Small intestine (tissue), 7 donors: ENCODE data around the gene PCDHGA5. TPM values are rescaled to one million over a fixed set of nuclear protein-coding genes. Genes with fewer than 3 reads are reported as not detected.
"Not testable (repeated sequence)": the region's sequence is repeated elsewhere in the genome, so short reads cannot be mapped to it uniquely, and the experiment has no call there.

Source experiments
- DNase-seq, 2 donors: peaks; one replicate each; pipeline versions ENCODE4 v3.0.0 to v3.0.0-alpha.2; 2013
- FAIRE-seq: peaks from 2 replicates; lab custom pipeline; 2012; peaks lifted over from hg19 to GRCh38; lab: Jason Lieb, UNC
- H3K27ac ChIP-seq, 3 donors: one replicate each; pipeline ENCODE4 v1.5.1; 2013; ENCODE audit warnings: low read length in 2 of 3, mild to moderate bottlenecking in 2 of 3, control low read depth in 1 of 3, inconsistent platforms in 1 of 3, low read depth in 1 of 3, moderate library complexity in 1 of 3
- H3K27me3 ChIP-seq, 3 donors: one replicate each; pipeline ENCODE4 v1.6.1; 2013; ENCODE audit warnings: low read length in 3 of 3, inconsistent platforms in 1 of 3; ENCODE audit not compliant: control insufficient read depth in 3 of 3, insufficient read depth in 3 of 3
- H3K36me3 ChIP-seq, 3 donors: one replicate each; pipeline ENCODE4 v1.6.1; 2013; ENCODE audit warnings: low read length in 3 of 3, inconsistent platforms in 1 of 3, low read depth in 1 of 3, mild to moderate bottlenecking in 1 of 3, moderate library complexity in 1 of 3; ENCODE audit not compliant: control insufficient read depth in 3 of 3, insufficient read depth in 2 of 3
- H3K4me1 ChIP-seq, 3 donors: one replicate each; pipeline ENCODE4 v1.6.1; 2013; ENCODE audit warnings: low read length in 2 of 3, inconsistent platforms in 1 of 3, low read depth in 1 of 3, mild to moderate bottlenecking in 1 of 3, moderate library complexity in 1 of 3; ENCODE audit not compliant: control insufficient read depth in 3 of 3, insufficient read depth in 2 of 3
- H3K4me3 ChIP-seq, 3 donors: one replicate each; pipeline ENCODE4 v1.5.1; 2013; ENCODE audit warnings: low read length in 3 of 3, control low read depth in 1 of 3, inconsistent platforms in 1 of 3, low read depth in 1 of 3, mild to moderate bottlenecking in 1 of 3, moderate library complexity in 1 of 3
- H3K9me3 ChIP-seq, 2 donors: one replicate each; pipeline ENCODE4 v1.6.1; 2013; ENCODE audit warnings: low read depth in 1 of 2, low read length in 1 of 2; ENCODE audit not compliant: control insufficient read depth in 2 of 2, insufficient read depth in 1 of 2
- WGBS, 3 donors: extraction: QIAGEN DNeasy Blood & Tissue Kit; methylation state at CpG; one replicate each; pipeline ENCODE4 v1.1.7; 2013; 5-methylcytosine and 5-hydroxymethylcytosine counted together
- polyA plus RNA-seq, 4 donors: library from polyadenylated mRNA; stranded (reverse) in 3 of 4; unstranded in 1 of 4; fragments of 200-250 nt in 3 of 4; fragments of 120-200 nt in 1 of 4; gene quantifications; one replicate each; pipeline versions ENCODE4 v1.2.1 to v1.2.3, GENCODE V29; 2013
- donor health status: healthy with polysubstance abuse.
- donor health status: control.
- donor health status: control.
- donor health status: Bipolar disorder and iron deficiency.
- donor health status: healthy.

The PCDHGA5 gene
- polyA plus RNA-seq, 4 donors = 0.43 to 0.68 TPM; not detected in 2

DNA sequence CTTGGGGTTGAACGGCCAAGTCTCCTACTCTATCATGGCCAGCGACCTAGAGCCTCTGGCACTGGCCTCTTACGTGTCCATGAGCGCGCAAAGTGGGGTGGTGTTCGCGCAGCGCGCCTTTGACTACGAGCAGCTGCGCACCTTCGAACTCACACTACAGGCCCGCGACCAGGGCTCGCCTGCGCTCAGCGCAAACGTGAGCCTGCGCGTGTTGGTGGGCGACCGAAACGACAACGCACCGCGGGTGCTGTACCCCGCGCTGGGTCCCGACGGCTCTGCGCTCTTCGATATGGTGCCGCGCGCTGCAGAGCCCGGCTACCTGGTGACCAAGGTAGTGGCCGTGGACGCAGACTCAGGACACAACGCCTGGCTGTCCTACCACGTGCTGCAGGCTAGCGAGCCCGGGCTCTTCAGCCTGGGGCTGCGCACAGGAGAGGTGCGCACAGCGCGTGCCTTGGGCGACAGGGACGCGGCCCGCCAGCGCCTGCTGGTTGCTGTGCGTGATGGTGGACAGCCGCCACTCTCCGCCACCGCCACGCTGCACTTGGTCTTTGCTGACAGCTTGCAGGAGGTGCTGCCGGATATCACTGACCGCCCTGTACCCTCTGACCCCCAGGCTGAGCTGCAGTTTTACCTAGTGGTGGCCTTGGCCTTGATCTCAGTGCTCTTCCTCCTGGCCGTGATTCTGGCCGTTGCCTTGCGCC is 35.7 kb downstream of the PCDHGA5 start:
- Histone ChIP-seq H3K9me3 (peaks cover 0 to 53% of the 10 kb centered on the region in 2 donors), H3K27me3 (peaks cover 0 to 43% (median 25%) of the 10 kb centered on the region in 3 donors), H3K27ac (no peak overlapping the region), H3K4me3 (no peak overlapping the region), H3K36me3 (no peaks in the 10 kb centered on the region), H3K4me1 (no peaks in the 10 kb centered on the region)
- WGBS, 3 donors = 30 to 58% (median 54%) methylated on average over 59 to 61 of the region's 61 CpGs
- no peak for DNase-seq
- FAIRE-seq = no peak

DNA sequence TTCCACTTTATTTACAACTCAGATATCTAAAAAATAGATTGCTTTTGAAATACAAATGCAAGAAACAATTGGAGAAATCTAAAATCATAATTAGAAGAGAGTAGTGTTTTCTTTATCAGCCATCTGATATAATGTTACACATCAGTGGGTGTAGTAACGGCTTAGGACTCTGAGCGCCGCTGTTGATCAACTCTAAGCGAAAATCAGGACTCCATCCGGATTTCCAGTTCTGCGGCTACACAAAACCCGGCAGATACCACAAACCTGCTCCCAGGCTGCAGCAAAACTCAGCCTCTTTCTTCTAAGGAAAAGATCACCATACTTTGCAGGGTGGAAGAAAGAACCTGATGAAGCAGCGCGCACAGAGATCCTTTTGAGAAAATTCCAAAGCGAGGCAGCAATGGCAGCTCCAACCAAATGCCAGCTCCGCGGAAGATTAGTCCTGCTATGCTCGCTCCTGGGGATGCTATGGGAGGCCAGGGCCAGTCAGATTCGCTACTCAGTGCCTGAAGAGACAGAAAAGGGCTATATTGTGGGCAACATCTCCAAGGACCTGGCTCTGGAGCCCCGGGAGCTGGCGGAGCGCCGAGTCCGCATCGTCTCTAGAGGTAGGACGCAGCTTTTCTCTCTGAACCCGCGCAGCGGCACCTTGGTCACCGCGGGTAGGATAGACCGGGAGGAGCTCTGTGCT is 38.7 kb downstream of the PCDHGA5 start, which contains the start of gene PCDHGA9:
Gene PCDHGA9, plus strand, starts transcription at position 226 of the 691 bp plus-strand sequence. Its CDS starts 175 bp downstream, at position 401.
- 15 to 29% (median 29%) methylated on average over 27 of the region's 27 CpGs for WGBS, 3 donors
- H3K27me3 ChIP-seq = peaks cover 0 to 51% (median 29%) of the 10 kb centered on the region in 3 donors
- FAIRE-seq (no peak), DNase-seq (peak; percentile 21 to 39)
- H3K36me3 ChIP-seq = no peaks in the 10 kb centered on the region
- H3K9me3 ChIP-seq = peaks cover 0 to 60% of the 10 kb centered on the region in 2 donors
- H3K27ac ChIP-seq = no peak within 1 kb of the TSS
- H3K4me1 ChIP-seq = no peaks in the 10 kb centered on the region
- H3K4me3 ChIP-seq = no peak within 1 kb of the TSS

DNA sequence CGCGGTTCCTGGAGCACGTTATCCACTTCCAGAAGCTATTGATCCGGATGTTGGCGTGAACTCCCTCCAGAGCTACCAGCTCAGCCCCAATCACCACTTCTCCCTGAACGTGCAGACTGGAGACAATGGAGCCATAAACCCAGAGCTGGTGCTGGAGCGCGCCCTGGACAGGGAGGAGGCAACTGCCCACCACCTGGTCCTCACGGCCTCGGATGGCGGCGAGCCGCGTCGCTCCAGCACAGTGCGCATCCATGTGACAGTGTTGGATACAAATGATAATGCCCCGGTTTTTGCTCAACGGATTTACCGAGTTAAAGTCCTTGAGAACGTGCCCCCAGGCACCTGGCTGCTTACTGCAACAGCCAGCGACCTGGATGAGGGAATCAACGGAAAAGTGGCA is 39.4 kb downstream of the PCDHGA5 start:
- 31 to 45% (median 41%) methylated on average over 22 of the region's 22 CpGs for WGBS, 3 donors
- FAIRE-seq (no peak), DNase-seq (no peak)
- Histone ChIP-seq H3K4me1 (no peaks in the 10 kb centered on the region), H3K27me3 (peaks cover 0 to 58% (median 34%) of the 10 kb centered on the region in 3 donors), H3K4me3 (no peak overlapping the region), H3K36me3 (no peaks in the 10 kb centered on the region), H3K9me3 (peaks cover 0 to 64% of the 10 kb centered on the region in 2 donors), H3K27ac (no peak overlapping the region)

DNA sequence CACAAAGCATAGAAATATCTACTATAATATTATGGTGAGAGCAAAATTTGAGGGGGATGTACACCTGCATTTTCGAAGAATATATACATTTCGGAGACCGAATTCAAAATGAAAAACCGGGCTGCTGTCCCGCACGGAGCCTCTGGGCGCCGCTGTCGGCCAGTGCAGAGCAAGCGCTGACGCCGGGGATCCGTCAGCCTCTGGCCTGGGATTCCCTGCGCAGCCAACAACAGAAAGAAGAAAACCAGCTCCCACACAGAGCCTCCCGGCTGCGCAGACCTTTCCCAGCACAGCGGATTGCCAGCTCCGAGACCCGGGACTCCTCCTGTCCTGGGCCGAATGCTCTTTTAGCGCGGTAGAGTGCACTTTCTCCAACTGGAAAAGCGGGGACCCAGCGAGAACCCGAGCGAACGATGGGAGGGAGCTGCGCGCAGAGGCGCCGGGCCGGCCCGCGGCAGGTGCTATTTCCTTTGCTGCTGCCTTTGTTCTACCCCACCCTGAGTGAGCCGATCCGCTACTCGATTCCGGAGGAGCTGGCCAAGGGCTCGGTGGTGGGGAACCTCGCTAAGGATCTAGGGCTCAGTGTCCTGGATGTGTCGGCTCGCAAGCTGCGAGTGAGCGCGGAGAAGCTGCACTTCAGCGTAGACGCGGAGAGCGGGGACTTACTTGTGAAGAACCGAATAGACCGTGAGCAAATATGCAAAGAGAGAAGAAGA is 44.0 kb downstream of the PCDHGA5 start, which contains the start of gene PCDHGB6:
Gene PCDHGB6, plus strand, starts transcription at position 232 of the 716 bp plus-strand sequence. Its CDS starts 182 bp downstream, at position 414.
- not testable (repeated sequence) for H3K36me3 ChIP-seq, H3K4me1 ChIP-seq, H3K27ac ChIP-seq, FAIRE-seq
- peaks cover 0 to 62% (median 34%) of the 10 kb centered on the region in 3 donors for H3K27me3 ChIP-seq
- 11 to 29% (median 25%) methylated on average over 44 to 51 of the region's 51 CpGs for WGBS, 3 donors
- peaks cover 3 to 73% of the 10 kb centered on the region in 2 donors for H3K9me3 ChIP-seq
- DNase-seq = peak; percentile 16 to 58
- peak within 1 kb of the TSS in 2 of 3 donors; percentile 1 to 26 for H3K4me3 ChIP-seq

DNA sequence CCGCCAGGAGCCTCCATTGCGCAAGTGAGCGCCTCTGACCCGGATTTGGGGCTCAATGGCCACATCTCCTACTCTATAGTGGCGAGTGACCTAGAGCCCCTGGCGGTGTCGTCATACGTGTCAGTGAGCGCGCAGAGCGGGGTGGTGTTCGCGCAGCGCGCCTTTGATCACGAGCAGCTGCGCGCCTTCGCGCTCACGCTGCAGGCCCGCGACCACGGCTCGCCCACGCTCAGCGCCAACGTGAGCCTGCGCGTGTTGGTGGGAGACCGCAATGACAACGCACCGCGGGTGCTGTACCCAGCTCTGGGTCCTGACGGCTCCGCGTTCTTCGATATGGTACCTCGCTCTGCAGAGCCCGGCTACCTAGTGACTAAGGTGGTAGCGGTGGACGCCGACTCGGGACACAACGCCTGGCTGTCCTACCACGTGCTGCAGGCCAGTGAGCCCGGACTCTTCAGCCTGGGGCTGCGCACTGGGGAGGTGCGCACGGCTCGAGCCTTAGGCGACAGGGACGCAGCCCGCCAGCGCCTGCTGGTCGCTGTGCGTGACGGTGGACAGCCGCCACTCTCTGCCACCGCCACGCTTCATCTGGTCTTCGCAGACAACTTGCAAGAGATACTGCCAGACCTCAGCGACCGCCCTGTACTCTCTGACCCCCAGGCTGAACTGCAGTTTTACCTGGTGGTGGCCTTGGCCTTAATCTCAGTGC is 45.8 kb downstream of the PCDHGA5 start:
- Histone ChIP-seq H3K36me3 (no peaks in the 10 kb centered on the region), H3K27me3 (peaks cover 0 to 60% (median 33%) of the 10 kb centered on the region in 3 donors), H3K4me1 (no peaks in the 10 kb centered on the region), H3K27ac (no peak overlapping the region), H3K4me3 (no peak overlapping the region), H3K9me3 (peaks cover 3 to 73% of the 10 kb centered on the region in 2 donors)
- DNase-seq = no peak
- WGBS, 3 donors = 25 to 51% (median 50%) methylated on average over 63 to 64 of the region's 64 CpGs
- no peak for FAIRE-seq

DNA sequence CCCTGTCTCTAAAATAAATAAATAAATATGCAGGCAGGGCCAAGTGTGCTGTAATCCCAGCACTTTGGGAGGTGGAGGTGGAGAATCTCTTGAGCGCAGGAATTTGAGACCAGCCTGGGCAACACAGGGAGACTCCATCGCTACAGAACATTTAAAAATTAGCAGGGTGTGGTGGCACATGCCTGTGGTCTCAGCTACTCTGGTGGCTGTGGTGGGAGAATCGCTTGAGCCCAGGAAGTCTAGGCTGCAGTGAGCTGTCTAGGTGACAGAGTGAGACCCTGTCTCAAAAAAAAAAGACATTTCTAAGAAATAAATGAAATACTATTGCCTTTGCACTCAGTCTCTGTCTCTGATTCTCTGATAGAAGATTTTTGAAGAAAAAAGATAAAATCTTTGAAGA is 47.6 kb downstream of the PCDHGA5 start:
- Histone ChIP-seq H3K4me3 (no peak overlapping the region), H3K27ac (no peak overlapping the region), H3K27me3 (peaks cover 0 to 60% (median 27%) of the 10 kb centered on the region in 3 donors), H3K36me3 (no peaks in the 10 kb centered on the region), H3K4me1 (no peaks in the 10 kb centered on the region), H3K9me3 (peaks cover 3 to 66% of the 10 kb centered on the region in 2 donors)
- no peak for FAIRE-seq
- no peak for DNase-seq
- WGBS, 3 donors = 45 to 61% (median 52%) methylated on average over 3 of the region's 3 CpGs

DNA sequence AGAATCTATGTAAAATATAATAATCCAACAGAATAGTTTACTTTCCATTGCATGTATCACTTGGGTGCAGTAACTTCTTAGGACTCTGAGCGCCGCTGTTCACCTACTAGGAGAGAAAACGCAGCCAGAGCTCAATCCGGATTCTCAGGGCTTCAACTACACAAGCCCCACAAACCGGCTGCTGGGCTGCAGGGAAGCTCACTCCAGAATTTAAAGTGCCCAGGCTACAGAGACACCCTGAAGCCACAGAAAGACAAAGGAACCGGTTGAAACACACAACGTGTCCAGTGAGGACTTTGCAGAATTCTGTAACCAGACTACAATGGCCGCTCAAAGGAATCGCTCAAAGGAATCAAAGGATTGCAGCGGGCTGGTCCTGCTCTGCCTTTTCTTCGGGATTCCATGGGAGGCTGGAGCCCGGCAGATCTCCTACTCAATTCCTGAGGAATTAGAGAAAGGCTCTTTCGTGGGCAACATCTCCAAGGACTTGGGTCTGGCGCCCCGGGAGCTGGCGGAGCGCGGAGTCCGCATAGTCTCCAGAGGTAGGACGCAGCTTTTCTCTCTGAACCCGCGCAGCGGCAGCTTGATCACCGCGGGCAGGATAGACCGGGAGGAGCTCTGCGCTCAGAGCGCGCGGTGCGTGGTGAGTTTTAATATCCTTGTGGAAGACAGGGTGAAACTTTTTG is 49.0 kb downstream of the PCDHGA5 start, which contains the start of gene PCDHGA10:
Gene PCDHGA10, plus strand, starts transcription at position 134 of the 686 bp plus-strand sequence. Its CDS starts 189 bp downstream, at position 323.
- H3K27me3 ChIP-seq = peaks cover 0 to 58% (median 24%) of the 10 kb centered on the region in 3 donors
- DNase-seq (peak; percentile 61 to 71), FAIRE-seq (no peak)
- peak within 1 kb of the TSS; percentile 34 to 48 (median 41) for H3K4me3 ChIP-seq
- H3K36me3 ChIP-seq = no peaks in the 10 kb centered on the region
- H3K9me3 ChIP-seq = peaks cover 3 to 70% of the 10 kb centered on the region in 2 donors
- 11 to 16% (median 15%) methylated on average over 31 of the region's 31 CpGs for WGBS, 3 donors
- no peak within 1 kb of the TSS for H3K27ac ChIP-seq
- H3K4me1 ChIP-seq = no peaks in the 10 kb centered on the region
